ENCODE results near the gene DLGAP4.

Gene DLGAP4

GRCh38 chr20:36506253-36506652 is 200.1 kb downstream of the DLGAP4 start:
- TF ChIP-seq GLIS3 (CRISPR knock-in tag; IDR thresholded peaks at IDR 0.05) (no peak), PATZ1 (CRISPR knock-in tag; IDR thresholded peaks at IDR 0.05; ENCODE audit: borderline replicate concordance) (no peak), ZC3H10 (CRISPR knock-in tag; IDR thresholded peaks at IDR 0.05) (no peak), ISL1 (CRISPR knock-in tag; IDR thresholded peaks at IDR 0.05) (no peak), CREB5 (CRISPR knock-in tag; IDR thresholded peaks at IDR 0.05; ENCODE audit: low read depth) (no peak), OSR1 (CRISPR knock-in tag; IDR thresholded peaks at IDR 0.05) (no peak)
- peak; percentile 82 for ATAC-seq

DNA sequence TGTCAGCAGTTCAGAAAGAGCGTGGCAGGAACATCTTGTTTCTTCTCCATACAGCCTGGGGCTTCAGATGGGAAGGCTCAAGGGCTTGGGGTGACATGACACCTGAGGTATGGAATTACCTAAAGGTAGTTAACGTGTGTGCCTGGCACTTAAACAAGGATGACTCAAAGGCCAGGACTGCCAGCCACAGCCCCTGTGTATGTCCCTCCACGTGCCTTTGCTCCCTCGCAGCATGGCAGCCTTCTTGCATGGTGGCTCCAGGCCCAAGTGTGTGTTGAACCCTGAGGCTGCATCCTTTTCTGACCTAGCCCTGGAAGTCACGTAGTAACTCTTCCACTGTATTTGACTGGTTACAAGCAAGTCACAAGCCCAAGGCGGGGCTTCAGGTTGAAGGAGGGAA is 201.6 kb downstream of the DLGAP4 start:
- no peak for ATAC-seq

DNA sequence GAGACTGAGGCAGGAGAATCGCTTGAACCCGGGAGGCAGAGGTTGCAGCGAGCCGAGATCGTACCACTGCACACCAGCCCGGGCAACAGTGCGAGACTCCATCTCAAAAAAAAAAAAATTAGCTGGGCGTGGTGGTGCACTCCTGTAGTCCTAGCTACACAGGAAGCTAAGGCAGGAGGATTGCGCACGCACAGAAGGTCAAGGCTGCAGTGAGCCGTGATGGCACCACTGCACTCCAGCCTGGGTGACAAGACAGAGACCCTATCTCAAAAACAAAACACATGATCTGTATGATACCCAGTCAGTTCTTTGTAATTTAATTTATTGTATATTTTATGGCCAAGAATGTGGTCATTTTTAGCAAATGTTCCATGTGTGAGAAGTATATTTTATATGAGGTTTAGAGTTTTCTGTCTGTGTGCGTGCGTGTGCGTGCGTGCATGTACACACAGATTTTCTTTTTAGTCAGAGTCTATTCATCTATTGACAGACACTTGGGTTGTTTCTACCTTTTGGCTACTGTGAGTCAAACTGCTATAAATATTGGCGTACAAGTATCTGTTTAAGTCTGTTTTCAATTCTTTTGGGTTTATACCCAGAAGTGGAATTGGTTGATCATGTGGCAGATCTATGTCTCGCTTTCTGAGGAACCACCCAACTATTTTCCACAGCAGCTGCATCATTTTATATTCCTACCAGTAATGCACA is 213.0 kb downstream of the DLGAP4 start:
- no peak for ATAC-seq
- TF ChIP-seq ZNF8 (CRISPR knock-in tag; IDR thresholded peaks at IDR 0.05) (no peak), TSHZ2 (CRISPR knock-in tag; IDR thresholded peaks at IDR 0.05) (no peak), ZFP30 (CRISPR knock-in tag; IDR thresholded peaks at IDR 0.05) (no peak), GLIS3 (CRISPR knock-in tag; IDR thresholded peaks at IDR 0.05) (no peak), ZC3H10 (CRISPR knock-in tag; IDR thresholded peaks at IDR 0.05) (no peak), TCF4 (CRISPR knock-in tag; IDR thresholded peaks at IDR 0.05; ENCODE audit: borderline replicate concordance) (no peak), BACH2 (CRISPR knock-in tag; IDR thresholded peaks at IDR 0.05; ENCODE audit: borderline replicate concordance) (no peak), CSRNP3 (CRISPR knock-in tag; IDR thresholded peaks at IDR 0.05) (no peak), TOX (CRISPR knock-in tag; IDR thresholded peaks at IDR 0.05; ENCODE audit: borderline replicate concordance) (no peak), ESRRG (CRISPR knock-in tag; IDR thresholded peaks at IDR 0.05) (no peak), ARNTL (CRISPR knock-in tag; IDR thresholded peaks at IDR 0.05; ENCODE audit: borderline replicate concordance, low read depth) (no peak), OSR1 (CRISPR knock-in tag; IDR thresholded peaks at IDR 0.05) (no peak), ISL1 (CRISPR knock-in tag; IDR thresholded peaks at IDR 0.05) (no peak), PATZ1 (CRISPR knock-in tag; IDR thresholded peaks at IDR 0.05; ENCODE audit: borderline replicate concordance) (no peak)

More for the DNA sequence above, 201.6 kb downstream of the DLGAP4 start:
- TF ChIP-seq ESRRG (CRISPR knock-in tag; IDR thresholded peaks at IDR 0.05) (no peak), RARB (CRISPR knock-in tag; IDR thresholded peaks at IDR 0.05) (no peak), CSDC2 (CRISPR knock-in tag; IDR thresholded peaks at IDR 0.05) (no peak), TCF4 (CRISPR knock-in tag; IDR thresholded peaks at IDR 0.05; ENCODE audit: borderline replicate concordance) (no peak), OSR1 (CRISPR knock-in tag; IDR thresholded peaks at IDR 0.05) (no peak), PPARA (CRISPR knock-in tag; IDR thresholded peaks at IDR 0.05; ENCODE audit: borderline replicate concordance) (no peak), ZC3H10 (CRISPR knock-in tag; IDR thresholded peaks at IDR 0.05) (no peak), PATZ1 (CRISPR knock-in tag; IDR thresholded peaks at IDR 0.05; ENCODE audit: borderline replicate concordance) (no peak)
- TF ChIP-seq, protein P1, sequence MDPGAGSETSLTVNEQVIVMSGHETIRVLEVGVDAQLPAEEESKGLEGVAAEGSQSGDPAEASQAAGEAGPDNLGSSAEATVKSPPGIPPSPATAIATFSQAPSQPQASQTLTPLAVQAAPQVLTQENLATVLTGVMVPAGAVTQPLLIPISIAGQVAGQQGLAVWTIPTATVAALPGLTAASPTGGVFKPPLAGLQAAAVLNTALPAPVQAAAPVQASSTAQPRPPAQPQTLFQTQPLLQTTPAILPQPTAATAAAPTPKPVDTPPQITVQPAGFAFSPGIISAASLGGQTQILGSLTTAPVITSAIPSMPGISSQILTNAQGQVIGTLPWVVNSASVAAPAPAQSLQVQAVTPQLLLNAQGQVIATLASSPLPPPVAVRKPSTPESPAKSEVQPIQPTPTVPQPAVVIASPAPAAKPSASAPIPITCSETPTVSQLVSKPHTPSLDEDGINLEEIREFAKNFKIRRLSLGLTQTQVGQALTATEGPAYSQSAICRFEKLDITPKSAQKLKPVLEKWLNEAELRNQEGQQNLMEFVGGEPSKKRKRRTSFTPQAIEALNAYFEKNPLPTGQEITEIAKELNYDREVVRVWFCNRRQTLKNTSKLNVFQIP (CRISPR knock-in tag; IDR thresholded peaks at IDR 0.05; ENCODE audit: borderline replicate concordance, low read depth), result no peak

Measured in SK-N-SH treated with all-trans-retinoic acid at 6 μM for 48 hours (cell line).